HG03432 (cell line): ENCODE results near the gene KLHL29.

Source experiments
- ATAC-seq: cut with Tn5 transposase; IDR thresholded peaks from one replicate; pipeline ENCODE4 v1.9.1; 2021; ENCODE audit warnings: mild to moderate bottlenecking, moderate library complexity; ENCODE audit not compliant: unreplicated experiment

KLHL29 gene

GRCh38 chr2:23507267-23508065, 122.5 kb downstream of the KLHL29 start:
- no peak for ATAC-seq

GRCh38 chr2:23508066-23508390, 123.0 kb downstream of the KLHL29 start:
- no peak for ATAC-seq

GRCh38 chr2:23509103-23509502, 124.1 kb downstream of the KLHL29 start:
- ATAC-seq: no peak

- ATAC-seq: no peak
These were observed 124.8 kb downstream of the KLHL29 start for GRCh38 chr2:23509596-23510292.

GRCh38 chr2:23510471-23510870, 125.5 kb downstream of the KLHL29 start:
- ATAC-seq: no peak

- no peak for ATAC-seq
These were observed 127.8 kb downstream of the KLHL29 start for GRCh38 chr2:23512778-23513177.

GRCh38 chr2:23513245-23513871, 128.4 kb downstream of the KLHL29 start:
- no peak for ATAC-seq

DNA sequence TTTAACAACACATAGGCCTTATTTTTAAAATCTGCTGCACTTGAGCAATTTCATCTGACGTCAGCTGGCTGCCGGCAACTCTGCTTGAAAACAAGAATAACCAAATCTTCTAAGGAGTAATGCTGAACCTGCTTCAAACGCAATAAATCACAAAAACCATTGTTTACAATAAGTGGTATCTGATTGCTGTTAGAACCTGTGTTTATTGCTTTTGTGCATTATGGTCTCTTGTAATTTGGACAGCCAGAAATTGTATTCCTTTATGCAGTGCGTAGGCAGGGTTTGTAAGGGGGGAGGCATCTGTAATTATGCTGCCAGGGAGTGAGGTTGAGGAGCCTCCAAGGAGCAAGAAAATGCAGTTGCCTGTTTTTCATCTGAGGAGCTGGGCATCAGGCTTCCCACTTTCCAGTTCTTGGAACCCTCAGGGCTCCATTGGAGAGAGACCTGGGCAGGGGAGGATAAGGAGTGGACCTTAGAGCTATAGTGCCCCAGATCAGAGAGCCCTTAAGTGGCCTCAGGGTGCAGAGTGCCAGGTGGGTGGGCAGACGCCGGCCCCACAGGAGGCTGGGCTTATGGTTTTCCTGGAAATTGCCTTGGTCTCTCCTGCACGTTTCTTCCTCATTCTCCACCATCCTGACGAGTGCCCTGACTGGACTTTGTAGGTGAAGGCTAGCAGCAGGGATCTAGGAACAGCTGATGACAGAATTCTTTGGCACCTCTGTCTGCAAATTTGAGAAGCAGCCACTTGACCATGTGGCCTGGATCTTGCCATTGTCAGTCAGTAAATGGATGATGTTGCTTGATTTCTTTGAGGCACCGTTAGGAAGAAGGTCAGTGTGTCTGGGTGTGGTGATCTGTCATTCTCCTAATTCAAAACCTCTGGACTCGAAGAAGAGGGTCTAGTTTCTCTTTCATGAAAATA, 129.2 kb downstream of the KLHL29 start:
- no peak for ATAC-seq

DNA sequence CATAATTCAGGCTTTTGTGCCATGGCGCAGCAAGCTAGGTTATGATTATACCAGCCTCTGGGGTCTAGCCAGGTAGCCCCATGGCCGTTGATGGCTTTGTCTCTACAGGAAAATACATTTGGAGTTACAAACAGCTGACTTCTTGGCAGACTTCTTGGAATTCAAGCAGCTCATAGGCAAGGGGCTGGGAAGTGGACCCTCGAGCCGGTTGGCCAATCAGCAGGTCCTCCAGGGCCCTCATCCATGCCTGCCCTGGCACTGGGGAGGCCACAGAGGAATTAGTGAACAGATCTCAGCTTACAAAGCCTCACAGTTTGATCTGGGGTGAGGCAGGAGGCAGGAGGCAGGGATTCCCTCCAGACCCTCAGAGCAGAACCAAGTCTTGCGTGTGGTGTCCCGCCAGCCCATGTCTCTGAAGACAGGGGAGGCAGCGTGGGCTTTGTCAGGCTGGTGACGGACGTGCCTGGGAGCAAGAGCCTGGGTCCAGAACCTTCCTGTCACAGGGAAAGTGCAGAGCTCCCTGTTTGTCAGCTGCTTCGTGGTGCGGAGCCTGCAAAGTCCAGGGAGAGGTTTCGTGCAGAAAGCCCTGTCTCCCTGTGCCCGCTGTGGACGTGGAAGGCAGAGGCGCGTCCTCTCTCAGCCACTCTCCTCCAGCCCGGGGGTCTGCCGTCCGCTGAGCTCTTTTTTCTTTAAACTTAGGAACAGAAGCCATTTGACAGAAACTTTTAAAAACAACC, 131.7 kb downstream of the KLHL29 start:
- no peak for ATAC-seq

DNA sequence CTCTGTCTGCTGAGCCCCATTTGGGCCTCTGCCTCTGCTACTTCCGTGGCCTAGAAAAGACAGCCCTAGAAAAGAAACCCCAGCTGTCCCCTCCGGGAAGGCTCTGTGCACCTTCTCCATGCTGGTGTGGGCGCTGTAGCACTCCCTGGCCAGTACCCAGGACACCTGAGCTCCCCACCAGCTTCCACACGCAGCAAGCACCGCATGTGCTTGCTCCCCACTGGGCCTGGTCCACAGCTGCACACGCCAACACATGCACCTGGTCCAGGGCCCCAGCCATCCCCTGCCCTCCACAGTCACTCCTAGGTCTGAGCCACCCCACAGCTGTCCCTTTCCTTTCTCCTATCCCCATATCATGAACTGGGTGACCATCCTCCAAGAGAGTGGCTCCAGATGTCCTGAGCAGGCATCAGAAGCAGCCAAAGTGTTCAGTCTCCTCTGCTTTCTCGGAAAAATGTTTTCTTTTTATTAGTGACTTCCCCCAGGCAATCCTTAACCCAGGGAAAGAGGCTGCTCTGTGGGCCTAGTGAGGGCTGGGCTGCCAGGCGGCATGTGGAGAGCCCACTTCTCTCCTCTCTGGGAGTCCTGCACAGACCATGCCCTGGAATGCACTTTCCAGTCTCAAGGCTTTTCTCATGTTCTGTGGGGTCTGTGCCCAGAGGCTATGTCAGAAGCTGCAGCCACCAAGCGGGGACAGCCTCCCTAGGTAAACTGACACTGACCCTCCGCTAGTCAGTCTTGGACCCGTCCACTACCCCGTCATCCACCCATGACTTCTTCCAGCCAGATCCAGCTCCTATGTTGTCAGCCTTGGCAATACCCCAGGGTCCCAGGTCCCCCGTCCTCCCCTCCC, 133.7 kb downstream of the KLHL29 start:
- no peak for ATAC-seq

- no peak for ATAC-seq
These were observed 134.3 kb downstream of the KLHL29 start for GRCh38 chr2:23519334-23519651.

DNA sequence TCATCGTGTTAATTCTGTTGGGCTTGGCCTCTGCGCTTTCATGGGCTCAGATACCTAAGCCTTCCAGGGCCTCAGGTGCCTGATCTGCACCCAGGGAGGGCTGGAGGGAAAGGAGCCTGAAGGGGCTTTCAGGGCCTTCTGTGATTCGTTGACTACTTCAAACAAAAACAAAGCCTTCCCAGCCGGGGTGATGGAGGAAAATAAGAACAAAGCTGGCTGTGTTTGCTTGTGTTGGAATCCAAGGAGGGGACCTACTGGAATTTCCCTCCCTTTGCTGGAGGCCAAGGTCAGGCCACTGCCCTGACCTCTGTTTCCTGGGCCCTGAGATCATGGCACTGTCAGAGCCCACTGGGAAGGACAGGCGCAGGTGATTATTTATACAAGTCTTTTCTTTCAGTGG, 135.3 kb downstream of the KLHL29 start:
- no peak for ATAC-seq

DNA sequence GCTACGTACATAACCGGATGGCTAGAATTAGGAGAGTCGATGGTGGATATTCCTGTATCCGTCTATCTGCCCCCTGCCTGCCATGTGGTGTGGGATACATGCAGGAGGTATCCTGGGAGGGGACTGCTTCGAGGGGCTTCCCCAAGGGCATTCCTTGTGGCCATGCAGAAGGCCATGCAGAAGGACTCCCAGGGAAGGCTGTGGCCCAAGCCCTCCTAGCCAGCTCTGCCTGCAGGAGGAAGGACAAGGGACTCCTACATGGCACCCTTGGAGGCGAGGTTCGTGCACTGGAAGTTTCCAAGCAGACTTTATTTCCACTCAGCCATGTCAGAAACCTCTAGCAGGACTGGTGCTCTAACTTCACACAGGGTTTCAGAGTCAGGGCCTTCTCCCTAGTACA, 136.1 kb downstream of the KLHL29 start:
- ATAC-seq: no peak

DNA sequence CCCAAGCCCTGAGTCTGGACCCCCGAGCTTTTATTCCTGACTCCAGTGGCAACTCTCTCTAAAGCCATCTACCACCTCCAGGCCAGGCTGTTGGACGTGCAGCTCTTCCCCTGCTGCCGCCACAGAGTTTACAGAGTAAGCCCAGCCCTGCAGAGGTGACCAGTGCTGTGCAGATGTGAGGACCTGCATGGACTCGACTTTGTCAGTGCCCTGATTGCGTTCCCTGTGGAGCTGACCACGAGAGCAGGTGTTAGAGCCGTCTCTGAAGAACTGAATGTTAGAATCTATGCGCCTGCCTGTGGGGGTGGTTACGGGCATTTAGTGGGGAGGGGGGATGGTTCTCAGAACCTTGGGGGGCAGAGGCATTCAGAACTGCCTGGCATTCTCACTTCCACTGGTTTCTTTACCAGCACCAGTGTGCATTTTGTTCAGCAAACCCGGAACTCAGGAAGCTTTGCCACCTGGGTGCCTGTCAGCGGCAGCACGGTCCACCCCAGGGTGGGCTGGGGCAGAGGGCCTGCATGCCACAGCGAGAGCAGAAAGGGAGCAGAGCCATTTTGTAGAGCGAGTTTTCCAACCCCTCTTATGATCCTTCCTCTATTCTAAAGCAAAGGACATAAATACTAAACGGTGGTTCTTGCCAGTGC, 137.9 kb downstream of the KLHL29 start:
- no peak for ATAC-seq

- no peak for ATAC-seq
These were observed 138.6 kb downstream of the KLHL29 start for GRCh38 chr2:23523373-23524260.

- no peak for ATAC-seq
These were observed 139.3 kb downstream of the KLHL29 start for GRCh38 chr2:23524261-23524706.

- no peak for ATAC-seq
These were observed 140.3 kb downstream of the KLHL29 start for GRCh38 chr2:23525137-23525765.

DNA sequence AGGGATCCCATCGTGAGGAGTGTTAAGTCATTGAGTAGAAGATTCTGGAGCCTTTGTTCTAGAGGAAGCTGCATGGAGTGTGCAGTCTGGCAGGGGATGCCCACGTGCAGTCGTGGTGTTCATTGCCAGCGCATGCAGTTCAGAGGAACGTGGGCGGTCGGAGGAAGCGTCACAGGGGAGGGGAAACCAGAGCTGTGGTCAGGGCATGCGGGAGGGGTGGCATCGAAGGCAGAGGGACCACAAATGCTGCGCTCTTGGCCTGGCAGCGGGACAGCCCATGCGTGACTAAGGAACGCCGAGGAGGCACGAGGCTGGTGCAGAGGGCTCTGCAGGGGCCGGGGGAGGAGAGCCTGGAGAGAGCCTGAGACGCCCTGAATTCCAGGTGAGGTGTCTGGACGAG, 141.1 kb downstream of the KLHL29 start:
- no peak for ATAC-seq
